Endometrial microvascular endothelial cells (primary cell): ENCODE results near the gene ERCC6. TPM values are rescaled to one million over a fixed set of nuclear protein-coding genes. Genes with fewer than 3 reads are reported as not detected.

Source experiments
- in situ Hi-C: cut with HindIII; loops from 2 replicates; pipeline ENCODE4 v1.10.0; 2017; ENCODE audit warnings: low sequenced_read_pairs, low pct_unique_long_range_greater_than_20kb; ENCODE audit errors: inconsistent ontology term
- total RNA-seq: library from RNA; depleted of rRNA; stranded (reverse); fragments of >200 nt; gene quantifications from one replicate; pipeline ENCODE4 v1.2.3, GENCODE V29; 2015; ENCODE audit errors: inconsistent ontology term

Gene ERCC6
- total RNA-seq, 1 donor from 2014 or later, result 11.2 TPM

- in situ Hi-C loops, result no loop called here
Observed at GRCh38 chr10:49552277-49552676, 13.4 kb upstream of the ERCC6 start.

DNA sequence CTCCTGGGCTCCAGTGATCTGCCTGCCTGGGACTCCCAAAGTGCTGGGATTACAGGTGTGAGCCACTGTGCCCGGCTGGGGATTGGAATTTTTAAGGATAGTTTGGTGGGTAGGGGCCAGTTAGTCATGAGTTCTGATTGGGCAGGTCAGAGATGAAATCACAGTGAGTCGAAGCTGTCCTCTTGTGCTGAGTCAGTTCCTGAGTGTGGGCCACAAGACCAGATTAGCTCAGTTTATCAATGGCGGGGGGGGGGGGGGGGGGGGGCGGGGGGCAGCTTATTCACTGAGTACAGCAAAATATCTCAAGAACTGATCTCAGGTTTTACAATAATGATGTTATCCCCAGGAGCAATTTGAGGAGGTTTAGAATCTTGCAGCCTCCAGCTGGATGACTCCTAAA is 11.6 kb upstream of the ERCC6 start:
- in situ Hi-C loops, result no loop called here

- in situ Hi-C loops, result no loop called here
Observed at GRCh38 chr10:49549640-49550346, 10.9 kb upstream of the ERCC6 start.

DNA sequence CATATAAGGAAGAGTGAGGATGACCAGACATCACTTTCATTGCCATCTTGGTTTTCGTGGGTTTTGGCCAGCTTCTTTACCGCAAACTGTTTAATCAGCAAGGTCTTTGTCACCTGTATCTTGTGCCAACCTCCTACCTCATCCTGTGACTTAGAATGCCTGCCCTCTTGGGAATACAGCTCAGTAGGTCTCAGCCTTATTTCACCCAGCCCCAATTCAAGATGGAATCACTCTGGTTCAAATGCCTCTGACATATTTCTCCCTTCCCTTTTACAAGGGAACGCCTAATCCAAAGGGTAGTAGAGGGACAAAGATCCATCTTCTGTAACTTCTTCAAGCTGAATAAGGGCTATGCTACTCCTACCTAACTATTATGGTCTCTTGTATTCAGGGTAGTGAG is 4.7 kb upstream of the ERCC6 start:
- in situ Hi-C loops, result no loop called here

GRCh38 chr10:49542353-49542752 is 3.4 kb upstream of the ERCC6 start:
- in situ Hi-C loops, result no loop called here

GRCh38 chr10:49541762-49542161 is 2.8 kb upstream of the ERCC6 start:
- in situ Hi-C loops, result no loop called here

DNA sequence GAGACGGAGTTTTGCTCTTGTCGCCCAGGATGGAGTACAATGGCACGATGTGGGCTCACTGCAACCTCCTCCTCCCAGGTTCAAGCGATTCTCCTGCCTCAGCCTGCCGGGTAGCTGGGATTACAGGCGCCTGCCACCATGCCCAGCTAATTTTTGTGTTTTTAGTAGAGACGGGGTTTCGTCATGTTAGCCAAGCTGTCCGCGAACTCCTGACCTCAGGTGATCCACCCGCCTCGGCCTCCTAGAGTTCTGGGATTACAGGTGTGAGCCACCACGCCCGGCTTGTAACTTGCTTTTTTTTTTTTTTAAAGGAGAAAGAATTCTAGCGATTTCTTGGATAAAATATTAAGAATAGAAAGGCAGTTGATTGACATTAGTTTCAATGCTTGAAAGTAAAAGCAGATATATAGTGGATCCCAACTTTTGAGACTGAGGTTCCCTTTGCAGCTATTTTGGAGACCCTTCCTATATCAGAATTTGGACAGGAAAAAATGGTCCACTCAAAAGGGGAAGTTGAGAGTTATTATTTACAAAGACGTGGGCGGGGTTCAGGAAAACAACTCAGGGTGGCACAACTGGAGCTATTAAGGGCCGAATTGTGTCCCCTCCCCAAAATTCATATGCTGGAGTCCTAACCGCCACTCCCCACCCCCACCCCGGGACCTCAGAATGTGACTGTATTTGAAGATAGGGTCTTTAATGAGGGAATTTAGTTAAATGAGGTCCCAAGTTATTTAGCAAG is 1.3 kb upstream of the ERCC6 start:
- in situ Hi-C loops, result no loop called here

GRCh38 chr10:49539320-49539885 is 482 bp upstream of the ERCC6 start:
- in situ Hi-C loops, result no loop called here

DNA sequence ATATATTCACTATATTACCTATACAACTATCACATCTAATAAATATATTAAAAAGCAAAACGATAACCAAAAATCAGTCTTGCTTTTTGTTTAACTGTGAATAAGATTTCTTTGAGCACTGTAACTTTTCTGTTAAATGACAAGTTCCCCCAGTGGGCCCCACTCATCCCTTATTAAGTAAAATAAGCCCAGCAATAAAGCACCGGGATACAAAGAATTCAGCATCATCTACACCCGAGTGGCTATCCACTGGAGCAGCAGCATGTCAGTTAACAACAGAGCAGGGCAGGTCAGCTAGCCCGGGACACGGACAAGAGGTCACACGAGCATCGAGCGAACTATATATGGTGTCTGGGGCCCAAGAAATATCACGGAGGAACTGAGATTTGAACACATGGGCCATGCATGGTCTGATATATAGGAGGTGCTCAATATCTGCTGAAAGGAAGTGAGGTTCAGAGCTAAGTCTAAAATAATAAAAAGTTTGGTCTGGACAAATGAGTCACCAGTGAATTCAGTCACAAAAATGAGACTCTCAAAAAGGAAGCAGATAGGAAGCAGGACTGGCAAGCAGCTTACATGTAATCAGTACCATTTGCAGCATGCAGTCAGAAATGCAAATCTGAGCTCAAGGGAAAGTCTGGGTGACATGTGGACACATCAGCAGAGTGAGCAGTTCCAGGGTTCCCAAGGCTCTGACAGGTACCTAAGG is 4.1 kb downstream of the ERCC6 start:
- in situ Hi-C loops, result no loop called here

- in situ Hi-C loops, result no loop called here
Observed at GRCh38 chr10:49532461-49532860, 6.5 kb downstream of the ERCC6 start.

- in situ Hi-C loops, result no loop called here
Observed at GRCh38 chr10:49528977-49529506, 9.9 kb downstream of the ERCC6 start.

GRCh38 chr10:49527850-49528249 is 11.1 kb downstream of the ERCC6 start:
- in situ Hi-C loops, result no loop called here

- in situ Hi-C loops, result no loop called here
Observed at GRCh38 chr10:49527061-49527460, 11.9 kb downstream of the ERCC6 start.

- in situ Hi-C loops, result no loop called here
Observed at GRCh38 chr10:49526619-49527018, 12.3 kb downstream of the ERCC6 start.

- in situ Hi-C loops, result no loop called here
Observed at GRCh38 chr10:49524496-49524895, 14.4 kb downstream of the ERCC6 start.

DNA sequence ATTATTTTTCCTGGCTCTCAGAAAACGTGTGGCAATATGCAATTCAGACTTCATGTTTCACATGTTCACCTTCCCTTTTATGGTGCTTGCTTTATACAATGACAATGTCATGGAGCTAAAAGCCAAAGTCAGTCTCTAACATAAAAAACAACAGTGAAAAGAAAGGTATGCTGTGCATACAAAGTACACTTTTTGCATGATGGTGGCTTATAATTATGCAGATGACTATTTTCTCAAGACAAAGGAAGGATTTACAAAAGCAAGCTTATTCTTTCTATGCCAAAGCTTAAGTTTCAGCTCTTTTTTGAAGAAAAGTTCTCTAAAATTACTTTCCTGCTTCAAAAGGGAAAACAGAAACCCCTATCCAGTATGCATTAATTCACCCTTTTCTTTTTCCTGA is 15.6 kb downstream of the ERCC6 start:
- in situ Hi-C loops, result no loop called here

- in situ Hi-C loops, result no loop called here
Observed at GRCh38 chr10:49521062-49521461, 17.9 kb downstream of the ERCC6 start.

DNA sequence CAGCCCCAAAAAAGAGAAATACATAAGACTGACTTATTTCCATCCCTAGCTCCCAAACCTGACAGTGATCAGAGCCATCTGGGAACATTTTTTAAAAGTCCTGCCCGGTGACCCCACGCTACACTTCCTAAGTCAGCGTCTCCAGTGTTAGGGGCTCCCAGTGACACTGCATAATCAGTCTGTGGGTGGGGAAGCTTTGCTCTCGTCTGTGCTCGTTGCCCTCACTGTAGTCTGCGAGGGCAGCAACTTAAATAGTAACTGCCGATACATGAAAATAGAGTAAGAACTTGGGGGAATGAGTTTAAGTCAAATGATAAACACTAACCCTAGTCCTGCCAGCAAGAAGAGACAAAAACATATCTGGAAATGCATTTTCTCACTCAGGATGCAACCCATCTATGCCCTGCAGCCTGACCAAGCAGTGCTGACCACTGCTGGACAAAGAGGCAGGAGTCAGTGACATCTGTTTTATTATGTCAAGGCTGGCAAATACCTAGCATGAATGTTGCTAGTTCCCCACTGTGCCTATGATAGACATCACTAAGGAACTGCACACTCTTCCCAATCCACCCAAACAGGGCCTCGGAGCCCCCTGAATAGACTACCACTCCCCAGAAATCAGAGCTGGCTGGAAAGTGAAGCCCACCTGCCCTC is 18.7 kb downstream of the ERCC6 start:
- in situ Hi-C loops, result no loop called here

DNA sequence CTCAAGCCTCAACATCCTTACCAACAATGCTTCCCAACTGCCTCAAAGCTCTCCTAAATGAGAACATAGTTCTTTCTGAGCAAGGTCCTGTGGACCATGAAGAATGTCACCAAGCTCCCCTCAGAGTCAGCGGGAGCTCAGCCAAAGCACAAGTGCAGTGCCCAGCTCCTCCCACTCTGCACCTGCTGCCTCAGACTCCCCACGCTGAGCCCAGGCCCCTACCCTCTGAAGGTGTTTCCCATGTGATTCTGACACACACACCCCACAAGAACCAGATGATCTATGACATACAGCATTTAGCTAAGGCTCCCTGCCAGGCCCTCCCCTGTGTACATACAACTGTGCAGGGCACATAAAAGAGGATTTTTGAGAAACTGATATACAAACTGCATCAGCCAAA is 19.2 kb downstream of the ERCC6 start:
- in situ Hi-C loops, result no loop called here
